Keratinocyte (primary cell): ENCODE results near the gene NEK8. TPM values are rescaled to one million over a fixed set of nuclear protein-coding genes. Genes with fewer than 3 reads are reported as not detected.
A peak's percentile ranks its signal among the peaks of the same experiment; 100 is the strongest.
"Not testable (repeated sequence)": the region's sequence is repeated elsewhere in the genome, so short reads cannot be mapped to it uniquely, and the experiment has no call there.

Source experiments
- DNase-seq: peaks from one replicate; pipeline ENCODE4 v3.0.0-alpha.2; 2011; ENCODE audit warnings: low read depth, missing footprints, low spot score
- FAIRE-seq: peaks from 2 replicates; lab custom pipeline; 2011; peaks lifted over from hg19 to GRCh38; lab: Jason Lieb, UNC
- H2AFZ ChIP-seq: 2 replicates; pipeline ENCODE4 v1.6.0; 2012; ENCODE audit warnings: low read length, control low read depth, inconsistent platforms; ENCODE audit not compliant: control insufficient read depth
- H3K27ac ChIP-seq: 2 replicates; pipeline ENCODE4 v1.5.1; 2011; ENCODE audit warnings: low read length; ENCODE audit not compliant: control insufficient read depth, insufficient read depth
- H3K27me3 ChIP-seq: 3 replicates; pipeline ENCODE4 v1.6.0; 2011; ENCODE audit warnings: low read length; ENCODE audit not compliant: control insufficient read depth, insufficient read depth; ENCODE audit errors: extremely low read depth
- H3K36me3 ChIP-seq, 2 experiments: 2 replicates in 1 of 2; 3 replicates in 1 of 2; pipeline ENCODE4 v1.5.1; 2011; ENCODE audit warnings: low read length in 2 of 2, mild to moderate bottlenecking in 1 of 2; ENCODE audit not compliant: control insufficient read depth in 2 of 2, insufficient read depth in 2 of 2; ENCODE audit errors: extremely low read depth in 1 of 2
- H3K4me1 ChIP-seq: 3 replicates; pipeline ENCODE4 v1.5.1; 2011; ENCODE audit warnings: low read length; ENCODE audit not compliant: control insufficient read depth, insufficient read depth; ENCODE audit errors: extremely low read depth
- H3K4me2 ChIP-seq: 3 replicates; pipeline ENCODE4 v1.6.0; 2011; ENCODE audit warnings: low read depth, low read length; ENCODE audit not compliant: control insufficient read depth, insufficient read depth; ENCODE audit errors: extremely low read depth
- H3K4me3 ChIP-seq, 3 experiments: fragments of 200-600 bp in 1 of 3; sonication (generic) in 1 of 3; 2 replicates in 2 of 3; 3 replicates in 1 of 3; pipeline ENCODE4 v1.5.1; 2011 to 2016; ENCODE audit warnings: low read length in 3 of 3, mild to moderate bottlenecking in 3 of 3, control low read depth in 2 of 3, inconsistent platforms in 1 of 3, low read depth in 1 of 3, mixed read lengths in 1 of 3, mixed run types in 1 of 3, moderate library complexity in 1 of 3; ENCODE audit not compliant: control insufficient read depth in 2 of 3, insufficient read depth in 2 of 3; ENCODE audit errors: extremely low read depth in 1 of 3
- H3K79me2 ChIP-seq: 2 replicates; pipeline ENCODE4 v1.6.0; 2012; ENCODE audit warnings: low read length; ENCODE audit not compliant: control insufficient read depth, insufficient read depth
- H3K9ac ChIP-seq: 3 replicates; pipeline ENCODE4 v1.6.0; 2011; ENCODE audit warnings: low read length; ENCODE audit not compliant: control insufficient read depth, insufficient read depth; ENCODE audit errors: extremely low read depth
- H3K9me1 ChIP-seq: 3 replicates; pipeline ENCODE4 v1.6.0; 2011; ENCODE audit warnings: low read length; ENCODE audit not compliant: control insufficient read depth, insufficient read depth; ENCODE audit errors: extremely low read depth
- H3K9me3 ChIP-seq: 2 replicates; pipeline ENCODE4 v1.5.1; 2012; ENCODE audit warnings: low read depth, low read length; ENCODE audit not compliant: control insufficient read depth
- H4K20me1 ChIP-seq: 3 replicates; pipeline ENCODE4 v1.6.0; 2011; ENCODE audit warnings: low read length; ENCODE audit not compliant: control insufficient read depth, insufficient read depth; ENCODE audit errors: extremely low read depth
- CTCF ChIP-seq, 3 experiments: IDR thresholded peaks in 1 of 3; conservative IDR thresholded peaks in 1 of 3; optimal IDR thresholded peaks in 1 of 3; 2 replicates in 2 of 3; 3 replicates in 1 of 3; pipeline versions ENCODE3 to v1.5.1; 2011; ENCODE audit warnings: low read length in 3 of 3, mild to moderate bottlenecking in 3 of 3, moderate library complexity in 2 of 3, control low read depth in 1 of 3, inconsistent platforms in 1 of 3; ENCODE audit not compliant: insufficient read depth in 2 of 3; ENCODE audit errors: extremely low read depth in 1 of 3
- EZH2 ChIP-seq: IDR thresholded peaks from one replicate; pipeline ENCODE4 v1.6.1; 2012; ENCODE audit warnings: inconsistent platforms, mild to moderate bottlenecking, low read length, moderate library complexity
- dilution Hi-C: fragments of 300-500 bp; cut with MboI; formaldehyde crosslinking; loops from one replicate; pipeline ENCODE4 v1.7.0; 2020; ENCODE audit warnings: low sequenced_read_pairs; ENCODE audit not compliant: extremely low pct_ligation_motif_present
- polyA plus RNA-seq, 5 experiments: library from polyadenylated mRNA; depleted of rRNA in 3 of 5; stranded (reverse) in 3 of 5; stranded (forward) in 1 of 5; unstranded in 1 of 5; fragments of >200 nt; gene quantifications; 1 replicate in 1 of 5; 2 replicates in 3 of 5; 3 replicates in 1 of 5; pipeline versions ENCODE4 v1.2.1 to v1.2.3, GENCODE V29; 2011 to 2012; ENCODE audit warnings: missing spikeins in 2 of 5, low read depth in 1 of 5, low replicate concordance in 1 of 5

Gene NEK8
- polyA plus RNA-seq, 1 donor (not counting 4 experiments of a cell fraction or from before 2014, with no cell fraction given): 4.1 TPM

- H2AFZ ChIP-seq: no peak overlapping the region
- no peak overlapping the region for H3K27ac ChIP-seq
- dilution Hi-C loops: no loop called here
- peaks cover 8% of the 10 kb centered on the region for H3K4me1 ChIP-seq
- H3K79me2 ChIP-seq: no peaks in the 10 kb centered on the region
- H3K4me2 ChIP-seq: no peak overlapping the region
- H3K4me3 ChIP-seq: no peak overlapping the region
- peaks cover 0 to 2% of the 10 kb centered on the region in 2 experiments for H3K36me3 ChIP-seq
- no peak overlapping the region for H3K9ac ChIP-seq
- TF ChIP-seq EZH2: no peak
- peak in 1 of 3 experiments; percentile 8 for TF ChIP-seq CTCF (optimal IDR thresholded peaks at IDR 0.05 in 1 of 3, IDR thresholded peaks at IDR 0.05 in 1 of 3, conservative IDR thresholded peaks at IDR 0.05 in 1 of 3; ENCODE audit: extremely low read depth in 1 of 3, insufficient read depth in 2 of 3, low read length in 3 of 3)
- H4K20me1 ChIP-seq: no peaks in the 10 kb centered on the region
- peaks cover 2% of the 10 kb centered on the region for H3K9me3 ChIP-seq
- no peak for FAIRE-seq
- H3K9me1 ChIP-seq: no peaks in the 10 kb centered on the region
- no peak for DNase-seq
- H3K27me3 ChIP-seq: no peaks in the 10 kb centered on the region
These were observed 6.7 kb downstream of the NEK8 start for GRCh38 chr17:28735242-28735722.

GRCh38 chr17:28735913-28736769, 7.6 kb downstream of the NEK8 start:
- H4K20me1 ChIP-seq, H3K4me2 ChIP-seq, dilution Hi-C loops, FAIRE-seq, H3K79me2 ChIP-seq, H3K27me3 ChIP-seq, H3K27ac ChIP-seq, H3K36me3 ChIP-seq, H3K4me1 ChIP-seq, H3K9me1 ChIP-seq, H3K9ac ChIP-seq, H3K4me3 ChIP-seq, DNase-seq, H2AFZ ChIP-seq: not testable (repeated sequence)
- peaks cover 10% of the 10 kb centered on the region for H3K9me3 ChIP-seq
